ENCODE measurements around the gene CNNM4.

Gene CNNM4

DNA sequence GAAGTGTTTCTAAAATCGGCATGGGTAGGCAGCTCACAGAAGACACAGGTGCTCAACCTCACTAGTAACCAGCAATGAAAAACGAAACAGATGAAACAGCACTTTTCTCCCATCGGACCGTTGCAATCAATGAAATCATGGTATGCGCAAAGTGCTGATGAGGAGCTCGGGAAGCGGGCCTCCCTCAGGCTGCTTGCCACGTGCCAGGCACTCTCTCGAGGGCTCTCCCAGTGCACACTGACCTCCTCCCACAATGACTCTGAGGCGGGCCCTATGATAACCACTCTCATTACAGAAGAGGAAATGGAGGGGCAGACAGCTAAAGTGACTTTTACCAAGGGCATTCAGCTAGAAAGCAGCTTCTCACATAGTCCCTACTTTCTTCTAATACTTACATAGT lies 86.9 kb downstream of the CNNM4 start:
- no peak for DNase-seq (ENCODE audit: low spot score)
- TF ChIP-seq, protein P1, sequence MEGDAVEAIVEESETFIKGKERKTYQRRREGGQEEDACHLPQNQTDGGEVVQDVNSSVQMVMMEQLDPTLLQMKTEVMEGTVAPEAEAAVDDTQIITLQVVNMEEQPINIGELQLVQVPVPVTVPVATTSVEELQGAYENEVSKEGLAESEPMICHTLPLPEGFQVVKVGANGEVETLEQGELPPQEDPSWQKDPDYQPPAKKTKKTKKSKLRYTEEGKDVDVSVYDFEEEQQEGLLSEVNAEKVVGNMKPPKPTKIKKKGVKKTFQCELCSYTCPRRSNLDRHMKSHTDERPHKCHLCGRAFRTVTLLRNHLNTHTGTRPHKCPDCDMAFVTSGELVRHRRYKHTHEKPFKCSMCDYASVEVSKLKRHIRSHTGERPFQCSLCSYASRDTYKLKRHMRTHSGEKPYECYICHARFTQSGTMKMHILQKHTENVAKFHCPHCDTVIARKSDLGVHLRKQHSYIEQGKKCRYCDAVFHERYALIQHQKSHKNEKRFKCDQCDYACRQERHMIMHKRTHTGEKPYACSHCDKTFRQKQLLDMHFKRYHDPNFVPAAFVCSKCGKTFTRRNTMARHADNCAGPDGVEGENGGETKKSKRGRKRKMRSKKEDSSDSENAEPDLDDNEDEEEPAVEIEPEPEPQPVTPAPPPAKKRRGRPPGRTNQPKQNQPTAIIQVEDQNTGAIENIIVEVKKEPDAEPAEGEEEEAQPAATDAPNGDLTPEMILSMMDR (IDR thresholded peaks at IDR 0.05; ENCODE audit: extremely low read depth, missing control alignments): no peak

DNA sequence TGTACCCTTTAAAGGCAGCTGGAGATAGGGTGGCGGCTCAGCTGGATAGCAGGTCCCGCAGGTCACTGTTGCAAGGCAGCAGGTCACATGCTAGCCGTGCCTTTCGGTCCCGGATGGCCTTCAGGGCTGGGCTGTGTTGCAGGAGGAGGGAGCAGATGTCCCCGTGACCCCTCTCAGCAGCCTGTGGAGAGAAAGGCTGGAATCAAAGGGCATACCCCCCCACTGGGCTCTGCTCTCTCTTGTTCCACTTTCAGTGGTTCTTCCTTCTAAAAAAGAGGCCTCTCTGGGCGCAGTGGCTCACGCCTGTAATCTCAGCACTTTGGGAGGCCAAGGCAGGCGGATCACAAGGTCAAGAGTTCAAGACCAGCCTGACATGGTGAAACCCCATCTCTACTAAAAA lies 87.6 kb downstream of the CNNM4 start:
- TF ChIP-seq, protein P1 (IDR thresholded peaks at IDR 0.05; ENCODE audit: extremely low read depth, missing control alignments): no peak
- DNase-seq (ENCODE audit: low spot score): no peak

DNA sequence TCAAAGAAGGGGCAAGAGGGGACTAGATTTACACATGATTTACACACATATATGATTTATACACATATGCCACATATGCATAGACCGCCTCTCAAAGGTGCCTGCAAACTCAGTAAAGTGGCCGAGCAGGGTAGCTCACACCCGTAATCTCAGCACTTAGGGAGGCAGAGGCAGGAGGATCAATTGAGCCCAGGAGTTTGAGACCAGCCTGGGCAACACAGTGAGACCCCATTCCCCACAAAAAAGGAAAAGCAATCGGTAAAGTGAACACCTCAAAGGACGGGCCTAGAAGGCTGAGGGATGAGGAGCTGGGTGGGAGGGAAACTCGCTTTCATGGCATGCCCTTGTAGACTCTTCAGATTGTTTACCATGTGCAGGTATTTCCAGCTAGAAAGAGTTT lies 92.0 kb downstream of the CNNM4 start:
- no peak for DNase-seq (ENCODE audit: low spot score)
- TF ChIP-seq, protein P1 (IDR thresholded peaks at IDR 0.05; ENCODE audit: extremely low read depth, missing control alignments): no peak

DNA sequence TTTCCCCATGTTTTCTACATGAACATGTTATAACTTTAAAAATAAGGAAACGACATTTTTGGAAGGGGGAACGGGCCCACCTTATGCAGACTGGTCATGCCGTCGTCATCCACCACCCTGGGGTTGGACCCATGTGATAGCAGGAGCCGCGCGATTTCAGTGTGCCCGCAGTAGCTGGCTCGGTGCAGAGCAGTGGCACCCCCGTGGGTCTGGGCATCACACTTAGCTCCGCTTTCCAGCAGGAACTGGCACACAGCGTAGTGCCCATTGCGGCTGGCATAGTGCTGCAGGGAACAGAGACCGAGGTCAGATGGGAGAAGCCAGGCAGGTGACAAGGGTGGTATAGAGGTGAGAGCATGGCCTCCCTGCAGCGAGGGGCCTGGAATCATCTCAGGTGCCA lies 92.6 kb downstream of the CNNM4 start:
- DNase-seq (ENCODE audit: low spot score): no peak
- TF ChIP-seq, protein P1 (IDR thresholded peaks at IDR 0.05; ENCODE audit: extremely low read depth, missing control alignments): no peak

DNA sequence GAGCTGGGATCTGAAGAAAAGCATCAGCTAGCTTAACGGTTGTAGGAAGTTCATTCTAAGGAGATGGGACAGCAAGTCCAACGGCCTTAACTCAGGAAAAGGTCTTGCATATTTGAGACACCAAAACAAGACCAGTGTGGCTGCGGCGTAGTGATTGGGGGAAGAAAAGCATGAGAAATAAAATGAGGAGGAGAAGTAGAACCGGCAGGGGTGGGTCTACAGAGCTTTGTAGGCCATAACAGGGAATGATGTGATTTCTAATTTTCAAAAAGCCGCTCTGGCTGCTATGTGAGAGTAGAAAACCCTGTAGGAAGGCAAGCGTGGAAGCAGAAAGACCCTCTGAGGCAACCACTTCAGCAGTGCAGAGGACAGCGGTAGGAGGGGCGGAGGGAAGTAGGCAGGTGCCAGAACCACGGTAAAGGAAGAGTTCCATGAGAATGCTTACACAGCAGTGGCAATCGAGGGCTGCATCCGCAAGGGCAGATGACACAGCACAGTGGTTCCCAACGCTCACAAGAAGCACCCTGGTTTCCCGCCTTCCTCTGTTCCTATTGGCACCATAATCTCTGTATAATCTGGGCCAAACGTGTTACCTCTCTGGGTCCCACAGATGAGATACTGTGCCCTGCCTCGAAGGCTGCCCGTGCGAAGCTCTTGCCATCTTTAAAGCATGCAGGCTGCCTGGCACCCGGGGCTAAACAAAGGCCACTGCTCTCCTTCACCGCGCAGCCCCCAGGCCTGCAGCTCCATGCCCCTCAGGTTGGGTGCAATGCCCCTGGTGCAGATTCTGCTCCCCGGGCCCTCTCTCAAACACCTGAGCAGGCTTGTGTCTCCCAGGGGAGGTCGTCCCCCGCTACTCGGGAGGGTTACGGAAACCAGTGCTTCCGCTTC lies 96.3 kb downstream of the CNNM4 start:
- TF ChIP-seq, protein P1 (IDR thresholded peaks at IDR 0.05; ENCODE audit: extremely low read depth, missing control alignments): no peak
- DNase-seq (ENCODE audit: low spot score): no peak

DNA sequence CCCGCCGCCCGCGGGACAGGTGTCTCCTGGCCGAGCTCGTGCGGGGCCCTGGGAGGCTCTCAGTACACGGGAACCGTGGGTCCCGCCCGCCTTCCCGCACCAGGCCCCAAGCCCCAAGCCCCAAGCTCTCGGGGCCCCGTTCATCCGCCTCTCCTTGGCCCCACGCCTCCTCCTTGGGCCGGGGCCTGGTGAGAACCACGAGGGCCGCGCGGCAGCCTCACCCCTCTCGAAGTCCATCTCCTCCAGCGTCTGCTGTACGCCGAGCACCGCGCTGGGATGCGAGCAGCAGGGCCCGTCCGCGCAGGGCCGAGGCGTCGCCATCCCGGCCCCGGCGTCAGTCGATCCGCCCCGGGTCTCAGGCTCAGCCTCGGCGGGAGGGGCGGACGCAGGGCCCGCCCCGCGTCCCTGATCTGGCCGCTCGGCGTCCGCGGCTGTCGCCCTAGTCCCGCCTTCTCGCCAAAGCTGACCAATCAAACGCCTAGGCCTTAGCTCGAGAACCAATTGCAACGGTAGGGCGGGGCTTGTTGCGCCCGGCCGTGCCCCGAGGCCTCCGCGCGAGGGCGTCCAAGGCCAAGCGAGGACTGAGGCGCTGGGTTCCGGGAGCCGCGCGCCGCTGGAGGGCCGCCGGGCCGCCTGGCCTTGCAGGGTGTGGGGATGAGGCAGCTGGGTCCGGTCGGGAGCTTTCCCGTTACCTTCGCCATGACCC lies 97.1 kb downstream of the CNNM4 start, which contains the start of gene ANKRD39:
Gene ANKRD39 (minus strand): TSS at position 350 of the 706 bp plus-strand sequence. CDS start 29 bp downstream, at position 321.
- TF ChIP-seq, protein P1 (IDR thresholded peaks at IDR 0.05; ENCODE audit: extremely low read depth, missing control alignments): peak; percentile 92
- DNase-seq (ENCODE audit: low spot score): peak; percentile 100

DNA sequence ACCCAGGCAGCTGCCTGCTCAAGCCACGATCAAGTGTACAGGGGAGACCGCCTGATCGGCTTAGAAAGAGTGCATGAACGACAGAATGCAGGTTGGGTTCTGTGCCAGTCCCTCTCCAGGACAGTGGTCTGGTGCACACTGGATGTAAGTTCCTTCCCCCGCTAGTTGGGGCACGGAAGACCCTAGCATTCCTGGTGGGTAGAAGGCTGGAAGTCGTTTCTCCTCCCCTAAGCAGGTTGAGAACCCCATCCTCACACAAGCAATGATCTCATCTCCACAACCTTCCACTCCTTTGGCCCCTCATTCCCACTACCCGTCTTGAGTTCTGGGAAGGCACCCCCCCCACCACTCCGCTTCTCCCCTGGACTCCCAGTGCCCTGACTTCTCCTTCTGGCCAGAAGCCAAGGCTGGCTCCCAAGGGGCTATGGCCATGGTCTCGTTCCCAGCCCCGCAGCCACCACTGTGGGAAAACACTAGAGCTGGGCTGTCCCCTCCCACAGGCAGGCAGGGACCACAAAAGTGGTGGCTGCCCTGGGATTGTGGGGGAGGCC lies 98.5 kb downstream of the CNNM4 start:
- TF ChIP-seq, protein P1 (IDR thresholded peaks at IDR 0.05; ENCODE audit: extremely low read depth, missing control alignments): no peak

More for the DNA sequence above, 98.5 kb downstream of the CNNM4 start:
- no peak for DNase-seq (ENCODE audit: low spot score)

Measured in GM20000 (cell line).